Aorta (tissue), 5 donors: ENCODE results near the gene MAD1L1. TPM values are rescaled to one million over a fixed set of nuclear protein-coding genes. Genes with fewer than 3 reads are reported as not detected.

Experiments
- ATAC-seq: fragments of 200-7000 bp; cut with Tn5 transposase; one replicate; pipeline ENCODE4 v1.9.1; 2022; ENCODE audit warnings: moderate library complexity; ENCODE audit not compliant: low FRiP score
- DNase-seq, 2 donors: peaks; one replicate each; pipeline ENCODE4 v3.0.0-alpha.2; 2020
- H3K27ac ChIP-seq, 2 donors: one replicate each; pipeline ENCODE4 v1.5.1; 2013; ENCODE audit warnings: low read length in 2 of 2, mild to moderate bottlenecking in 2 of 2, moderate library complexity in 2 of 2, control low read depth in 1 of 2, inconsistent platforms in 1 of 2, low read depth in 1 of 2
- H3K27me3 ChIP-seq, 2 donors: one replicate each; pipeline ENCODE4 v1.6.1; 2013; ENCODE audit warnings: control low read depth in 1 of 2, low read length in 1 of 2, mild to moderate bottlenecking in 1 of 2, moderate library complexity in 1 of 2; ENCODE audit not compliant: insufficient read depth in 2 of 2, control insufficient read depth in 1 of 2
- H3K36me3 ChIP-seq, 2 donors: one replicate each; pipeline ENCODE4 v1.6.1; 2013; ENCODE audit warnings: control low read depth in 1 of 2, low read length in 1 of 2, mild to moderate bottlenecking in 1 of 2; ENCODE audit not compliant: insufficient read depth in 2 of 2, control insufficient read depth in 1 of 2
- H3K4me1 ChIP-seq, 2 donors: one replicate each; pipeline ENCODE4 v1.6.1; 2013; ENCODE audit warnings: low read length in 2 of 2, control low read depth in 1 of 2, mild to moderate bottlenecking in 1 of 2, moderate library complexity in 1 of 2; ENCODE audit not compliant: insufficient read depth in 2 of 2, control insufficient read depth in 1 of 2
- H3K4me3 ChIP-seq, 2 donors: one replicate each; pipeline ENCODE4 v1.5.1; 2013; ENCODE audit warnings: low read length in 2 of 2, control low read depth in 1 of 2, mild to moderate bottlenecking in 1 of 2
- H3K9me3 ChIP-seq: one replicate; pipeline ENCODE4 v1.6.1; 2013; ENCODE audit warnings: mild to moderate bottlenecking, low read length; ENCODE audit not compliant: control insufficient read depth
- WGBS, 2 donors: extraction: QIAGEN DNeasy Blood & Tissue Kit; methylation state at CpG; one replicate each; pipeline ENCODE4 v1.1.7; 2013; 5-methylcytosine and 5-hydroxymethylcytosine counted together
- intact Hi-C, 2 donors: fragments of 100-400 bp; cut with DNase I; formaldehyde crosslinking; loops; one replicate each; pipeline versions ENCODE4 v1.14.2 to v1.15.0; 2022
- polyA plus RNA-seq, 2 donors: library from polyadenylated mRNA; stranded (reverse); fragments of 200-250 nt; gene quantifications; one replicate each; pipeline ENCODE4 v1.2.3, GENCODE V29; 2013
- total RNA-seq, 2 donors: library from RNA; stranded (reverse); fragmentation: NEBNext Ultra II Directional; extraction: Animal tissue kit (Norgen Biotek cat#: 25700); gene quantifications; one replicate each; pipeline ENCODE4 v1.2.1, GENCODE V29; 2021
- donor health status: healthy with polysubstance abuse.
- donor health status: Bipolar disorder and iron deficiency.
- donor health status: DM: no; HTN: no; CAD: no.
- donor health status: DM: no; HTN: no; CAD: no.
- donor health status: DM: yes; HTN: yes; CAD: no.

The MAD1L1 gene
- total and polyA plus RNA-seq, 4 donors, result 14.8 to 35.8 (median 20.2) TPM

DNA sequence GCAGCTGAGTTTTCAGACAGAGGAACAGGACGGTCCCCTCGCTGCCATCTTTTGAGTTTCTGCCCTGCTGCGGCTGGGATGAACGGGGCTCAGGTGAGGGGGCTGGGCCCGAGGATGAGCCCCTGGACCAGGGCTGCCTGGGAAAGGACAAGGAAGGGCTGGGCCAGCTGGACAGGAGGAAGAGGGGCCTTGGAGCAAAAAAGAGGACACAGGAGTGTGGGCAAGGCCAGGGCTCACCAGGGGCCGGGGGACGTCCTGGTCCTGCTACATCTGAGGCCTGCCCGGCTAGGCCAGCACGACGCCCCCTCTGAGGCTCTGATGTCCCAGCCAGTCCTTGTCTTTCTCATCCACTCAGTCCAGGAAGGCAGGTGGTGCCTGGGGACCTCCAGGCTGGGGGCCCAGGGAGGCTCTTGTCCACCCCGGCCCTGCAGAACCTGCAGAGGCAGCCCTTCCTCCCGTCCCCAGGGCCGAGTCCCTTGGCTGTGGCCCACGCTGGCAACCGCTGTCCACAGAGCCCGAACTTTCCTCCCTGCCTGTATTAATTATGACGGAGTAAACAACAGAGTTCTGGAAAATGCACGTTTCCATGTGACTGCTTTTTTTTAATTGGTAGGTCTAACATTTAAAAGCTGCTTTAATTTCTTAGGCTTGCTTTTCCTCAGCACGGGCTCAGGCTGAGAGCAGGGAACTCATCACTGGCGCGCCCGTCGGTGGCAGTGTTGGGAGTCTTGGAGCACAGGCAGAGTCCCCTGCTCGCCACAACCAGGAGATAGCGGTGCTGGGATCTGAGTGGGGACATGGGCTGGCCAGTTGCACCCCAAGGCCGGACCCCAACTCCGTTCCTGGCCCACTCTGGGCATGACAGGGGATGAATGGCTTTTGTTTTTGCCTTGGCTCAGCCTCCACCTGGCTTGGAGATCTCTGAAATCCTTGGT, 375.0 kb downstream of the MAD1L1 start:
- Histone ChIP-seq H3K4me3 (no peak overlapping the region), H3K27ac (no peak overlapping the region), H3K36me3 (no peaks in the 10 kb centered on the region), H3K9me3 (no peaks in the 10 kb centered on the region), H3K27me3 (no peaks in the 10 kb centered on the region), H3K4me1 (no peaks in the 10 kb centered on the region)
- DNase-seq (peak; percentile 37 to 66), ATAC-seq (no peak)
- WGBS, 2 donors, result 96% methylated on average over 27 of the region's 27 CpGs
- intact Hi-C loops, result no loop called here

DNA sequence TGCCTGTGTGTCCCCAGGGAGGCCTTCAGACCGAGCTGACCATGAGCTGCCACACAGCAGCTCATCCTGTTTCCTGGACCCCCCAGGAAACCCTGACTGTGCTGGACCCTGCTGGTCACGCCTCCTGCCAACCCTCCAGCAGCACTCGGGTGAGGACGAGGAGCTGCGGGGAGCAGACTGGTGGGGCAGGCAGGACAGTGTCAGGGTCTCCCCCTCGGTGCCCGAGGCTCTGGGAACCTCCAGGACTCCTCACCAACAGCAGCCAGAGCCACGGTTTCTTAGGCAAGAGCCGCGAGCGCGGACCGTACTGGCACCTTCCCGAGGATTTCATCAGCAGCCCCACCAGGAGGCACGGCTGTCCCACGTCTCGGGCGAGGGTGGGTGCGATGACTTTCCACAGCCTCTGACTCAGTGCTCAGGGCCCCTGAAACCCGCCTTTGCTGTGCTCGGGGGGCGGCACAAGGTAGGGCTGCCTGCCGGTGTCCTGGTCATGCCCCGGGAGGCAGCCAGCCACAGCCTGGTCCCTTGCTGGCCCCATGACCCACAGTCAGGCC, 375.8 kb downstream of the MAD1L1 start:
- Histone ChIP-seq H3K9me3 (no peaks in the 10 kb centered on the region), H3K27ac (no peak overlapping the region), H3K4me1 (no peaks in the 10 kb centered on the region), H3K4me3 (no peak overlapping the region), H3K36me3 (no peaks in the 10 kb centered on the region), H3K27me3 (no peaks in the 10 kb centered on the region)
- ATAC-seq (no peak), DNase-seq (peak; percentile 41 to 62)
- intact Hi-C loops, result no loop called here
- WGBS, 2 donors, result 94 to 95% methylated on average over 24 of the region's 24 CpGs

DNA sequence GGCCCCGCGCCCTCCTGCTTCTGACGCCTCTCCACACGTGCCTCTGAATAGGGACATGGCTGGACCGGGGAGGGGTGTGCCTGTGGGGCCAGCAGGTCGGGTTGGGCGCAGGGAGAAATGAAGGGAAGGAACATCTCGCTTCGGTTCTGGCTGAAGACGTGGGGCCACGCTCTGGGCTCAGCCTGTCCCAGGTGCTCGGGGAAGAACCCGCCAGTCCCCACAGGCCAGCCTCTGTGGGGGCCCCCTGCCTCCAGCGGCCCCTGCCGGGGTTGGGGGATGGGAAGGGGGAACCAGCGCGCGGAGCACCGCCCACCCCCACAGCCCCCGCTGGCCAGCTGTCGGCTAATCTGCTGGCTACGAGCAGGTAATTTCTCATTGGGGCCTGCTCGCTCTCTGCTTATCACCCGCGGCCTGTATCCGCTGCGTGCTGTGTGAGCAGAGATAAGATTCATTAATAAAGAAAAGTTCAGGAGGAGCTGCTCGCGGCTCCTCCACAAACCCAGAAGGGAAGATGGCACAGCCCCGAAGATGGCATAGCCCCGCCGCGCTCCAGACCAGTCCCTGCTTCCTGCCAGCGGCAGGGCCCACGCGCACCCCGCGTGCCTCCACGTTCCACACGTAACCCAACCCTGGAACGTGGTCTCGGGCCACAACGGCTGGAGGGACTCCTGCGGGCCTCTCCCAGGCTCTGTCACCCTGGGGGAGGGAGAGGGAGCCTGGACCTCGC, 376.4 kb downstream of the MAD1L1 start:
- Histone ChIP-seq H3K27ac (no peak overlapping the region), H3K4me1 (no peaks in the 10 kb centered on the region), H3K27me3 (no peaks in the 10 kb centered on the region), H3K4me3 (no peak overlapping the region), H3K9me3 (no peaks in the 10 kb centered on the region), H3K36me3 (no peaks in the 10 kb centered on the region)
- intact Hi-C loops, result no loop called here
- ATAC-seq (no peak), DNase-seq (peak; percentile 30 to 70)
- WGBS, 2 donors, result 85% methylated on average over 40 to 45 of the region's 45 CpGs

DNA sequence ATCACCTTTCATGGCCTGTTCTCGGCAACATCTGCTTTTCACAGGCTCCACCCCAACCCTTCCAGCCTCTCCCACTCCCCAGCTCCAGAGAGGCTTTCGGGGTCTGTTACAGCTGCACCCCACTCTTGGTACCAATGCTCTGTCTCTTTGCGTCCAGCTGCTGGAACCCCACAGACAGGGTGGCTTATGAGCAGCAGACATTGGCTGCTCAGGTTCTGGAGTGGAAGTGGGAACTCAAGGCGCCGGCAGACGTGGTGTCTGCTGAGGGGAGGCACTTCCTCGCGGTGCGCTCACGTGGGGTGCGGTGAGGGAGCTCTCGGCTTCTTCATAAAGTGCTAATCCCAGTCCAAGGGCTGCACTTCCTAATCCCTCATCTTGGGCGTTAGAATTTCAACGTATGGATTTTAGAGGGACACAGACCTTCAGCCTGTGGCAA, 377.0 kb downstream of the MAD1L1 start:
- WGBS, 2 donors, result 90 to 98% methylated on average over 14 of the region's 14 CpGs
- H3K4me3 ChIP-seq, result no peak overlapping the region
- H3K27ac ChIP-seq, result no peak overlapping the region
- H3K36me3 ChIP-seq, result no peaks in the 10 kb centered on the region
- DNase-seq, result peak; percentile 30 to 59
- intact Hi-C loops, result no loop called here
- no peaks in the 10 kb centered on the region for H3K4me1 ChIP-seq
- no peaks in the 10 kb centered on the region for H3K9me3 ChIP-seq
- no peaks in the 10 kb centered on the region for H3K27me3 ChIP-seq
- ATAC-seq, result no peak

DNA sequence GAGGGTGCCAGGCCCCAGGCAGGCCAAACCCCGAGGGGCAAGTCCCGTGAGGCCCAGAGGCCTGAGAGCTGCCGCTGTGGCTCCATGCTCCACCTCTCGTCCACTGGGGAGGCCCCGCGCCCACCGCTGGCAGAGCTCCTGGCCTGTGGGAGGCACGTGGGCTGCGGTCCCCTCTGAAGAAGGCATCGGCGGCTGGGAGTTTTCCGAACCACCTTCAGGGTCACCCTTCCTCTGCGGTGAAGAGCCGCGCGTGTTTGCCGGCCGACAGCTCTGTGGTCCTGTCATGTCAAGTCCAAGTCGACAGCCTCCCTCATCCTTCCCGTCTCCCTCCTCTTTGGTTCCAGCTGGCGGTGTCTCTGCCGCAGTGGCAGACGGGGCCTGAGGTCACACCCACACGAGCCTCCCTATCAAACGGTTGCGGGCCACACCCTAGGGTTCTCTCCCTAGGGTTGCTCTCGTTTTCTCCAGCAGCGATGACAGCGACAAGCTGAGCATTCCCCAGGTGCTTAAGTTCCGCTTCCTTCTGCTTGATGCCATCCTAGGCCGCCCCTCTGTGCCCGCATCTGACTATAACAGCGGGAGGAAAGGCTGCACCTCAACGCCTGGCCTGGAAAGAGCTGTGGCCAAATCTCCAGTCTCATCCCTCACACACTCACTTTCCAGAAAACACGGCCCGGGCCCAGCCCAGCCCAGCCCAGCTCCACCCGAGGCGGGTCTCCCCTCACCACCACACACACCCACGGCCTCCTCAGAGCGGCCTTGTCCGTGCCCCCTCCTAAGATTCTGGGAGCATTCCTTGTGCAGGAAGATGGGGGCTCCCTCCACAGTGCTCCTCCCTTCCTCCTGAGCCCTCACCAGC, 377.6 kb downstream of the MAD1L1 start:
- Histone ChIP-seq H3K27me3 (no peaks in the 10 kb centered on the region), H3K4me3 (no peak overlapping the region), H3K4me1 (no peaks in the 10 kb centered on the region), H3K27ac (no peak overlapping the region), H3K36me3 (no peaks in the 10 kb centered on the region), H3K9me3 (no peaks in the 10 kb centered on the region)
- DNase-seq (peak; percentile 37 to 71), ATAC-seq (no peak)
- 92 to 95% methylated on average over 38 to 41 of the region's 41 CpGs for WGBS, 2 donors
- intact Hi-C loops, result no loop called here

DNA sequence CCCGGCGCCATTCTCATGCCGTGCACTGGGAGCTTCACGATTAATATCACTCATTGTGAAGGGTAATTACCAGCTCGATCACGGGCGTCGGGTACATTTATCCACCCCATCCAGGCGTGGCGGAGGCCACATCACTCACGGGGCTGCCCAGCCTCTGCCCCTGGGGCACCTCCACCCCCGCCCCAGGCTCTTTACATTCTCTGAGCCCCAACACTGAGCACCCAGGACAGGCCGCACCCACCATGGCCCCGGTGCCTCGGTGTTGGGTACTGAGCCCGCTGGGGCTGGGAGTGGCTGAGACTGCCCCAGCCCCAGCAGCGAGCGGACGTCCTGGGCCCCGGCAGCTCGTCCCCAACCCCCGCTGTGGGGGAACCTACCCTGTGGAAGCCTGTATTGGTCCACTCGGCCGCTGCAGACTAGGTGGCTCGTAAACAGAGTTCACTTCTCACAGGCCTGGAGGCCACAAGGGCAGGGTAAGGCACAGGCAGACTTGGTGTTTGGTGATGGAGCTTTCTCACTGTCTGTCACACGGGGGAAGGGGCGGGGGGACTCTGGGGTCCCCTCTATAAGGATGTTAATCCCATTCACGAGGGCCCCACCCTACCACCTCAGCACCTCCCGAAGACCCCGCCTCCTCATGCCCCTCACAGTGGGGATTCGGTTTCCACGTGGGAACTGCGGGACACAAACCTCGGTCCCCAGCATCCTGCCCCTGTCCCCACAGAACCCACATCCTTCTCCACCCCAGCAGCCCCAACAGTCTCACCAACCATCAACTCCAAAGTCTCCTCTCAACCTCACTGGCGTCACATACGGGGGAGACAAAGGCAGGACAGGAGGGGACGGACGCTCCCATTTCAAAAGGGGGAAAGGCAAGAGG, 378.5 kb downstream of the MAD1L1 start:
- H3K4me1 ChIP-seq, result no peaks in the 10 kb centered on the region
- no peak for ATAC-seq
- H3K27ac ChIP-seq, result no peak overlapping the region
- H3K9me3 ChIP-seq, result no peaks in the 10 kb centered on the region
- H3K4me3 ChIP-seq, result no peak overlapping the region
- peak; percentile 32 to 61 for DNase-seq
- H3K27me3 ChIP-seq, result no peaks in the 10 kb centered on the region
- intact Hi-C loops, result no loop called here
- WGBS, 2 donors, result 92 to 93% methylated on average over 37 to 38 of the region's 38 CpGs
- no peaks in the 10 kb centered on the region for H3K36me3 ChIP-seq

DNA sequence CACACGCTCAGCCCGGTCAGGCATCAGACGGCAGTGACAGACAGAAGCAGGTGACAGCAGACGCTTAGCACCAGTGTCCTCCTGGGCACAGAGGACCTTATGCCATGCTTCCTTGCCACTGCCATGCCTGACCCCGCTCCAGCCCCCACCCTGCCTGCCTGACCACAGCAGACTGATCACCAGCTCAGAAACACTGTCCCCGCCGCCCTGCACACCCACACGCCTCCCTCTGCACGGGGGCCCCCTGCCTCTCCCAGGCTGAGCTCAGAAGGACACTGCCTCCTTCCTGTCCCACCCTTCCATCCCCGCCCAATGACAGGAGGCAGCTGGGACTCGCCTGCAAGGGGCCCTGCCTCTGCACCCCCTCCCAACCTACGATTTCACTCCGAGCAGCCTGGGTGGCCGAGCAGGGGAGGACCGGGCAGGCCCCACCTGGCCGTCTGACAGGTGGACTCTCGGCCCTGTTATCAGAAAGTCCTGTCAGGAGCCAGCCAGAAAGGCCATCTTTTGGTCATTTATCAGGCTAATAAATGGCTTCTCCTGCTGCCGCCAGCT, 379.2 kb downstream of the MAD1L1 start:
- intact Hi-C loops, result no loop called here
- H3K4me1 ChIP-seq, result no peaks in the 10 kb centered on the region
- no peak overlapping the region for H3K27ac ChIP-seq
- no peak for ATAC-seq
- H3K4me3 ChIP-seq, result no peak overlapping the region
- DNase-seq, result peak; percentile 33 to 65
- H3K9me3 ChIP-seq, result no peaks in the 10 kb centered on the region
- H3K27me3 ChIP-seq, result no peaks in the 10 kb centered on the region
- 93 to 96% methylated on average over 18 of the region's 18 CpGs for WGBS, 2 donors
- no peaks in the 10 kb centered on the region for H3K36me3 ChIP-seq
